GM21447 (cell line): Measurements from ENCODE around the gene SIX1.
A peak's percentile ranks its signal among the peaks of the same experiment; 100 is the strongest.

Source experiments
- ATAC-seq: cut with Tn5 transposase; IDR thresholded peaks from one replicate; pipeline ENCODE4 v1.9.1; 2021; ENCODE audit not compliant: unreplicated experiment

SIX1 gene

GRCh38 chr14:60643141-60643462 is 6.2 kb downstream of the SIX1 start:
- no peak for ATAC-seq

GRCh38 chr14:60642270-60643140 is 6.8 kb downstream of the SIX1 start:
- ATAC-seq: no peak

GRCh38 chr14:60641742-60642269 is 7.5 kb downstream of the SIX1 start:
- no peak for ATAC-seq

GRCh38 chr14:60640859-60641741 is 8.2 kb downstream of the SIX1 start:
- ATAC-seq: no peak

GRCh38 chr14:60639674-60640073 is 9.6 kb downstream of the SIX1 start:
- ATAC-seq: no peak

- no peak for ATAC-seq
Measured at GRCh38 chr14:60637479-60638315, 11.6 kb downstream of the SIX1 start.

GRCh38 chr14:60636879-60637478 is 12.3 kb downstream of the SIX1 start:
- no peak for ATAC-seq

GRCh38 chr14:60634153-60634552 is 15.1 kb downstream of the SIX1 start:
- no peak for ATAC-seq

GRCh38 chr14:60632777-60633176 is 16.5 kb downstream of the SIX1 start:
- peak; percentile 84 for ATAC-seq

- ATAC-seq: peak; percentile 70
Measured at GRCh38 chr14:60632257-60632656, 17.0 kb downstream of the SIX1 start.

GRCh38 chr14:60631842-60632241 is 17.4 kb downstream of the SIX1 start:
- ATAC-seq: no peak

GRCh38 chr14:60630129-60630528 is 19.1 kb downstream of the SIX1 start:
- ATAC-seq: no peak

- no peak for ATAC-seq
Measured at GRCh38 chr14:60628892-60629291, 20.4 kb downstream of the SIX1 start.

- ATAC-seq: no peak
Measured at GRCh38 chr14:60622917-60623257, 26.4 kb downstream of the SIX1 start.

GRCh38 chr14:60622210-60622916 is 26.9 kb downstream of the SIX1 start:
- ATAC-seq: no peak

GRCh38 chr14:60621386-60621785 is 27.9 kb downstream of the SIX1 start:
- ATAC-seq: no peak

GRCh38 chr14:60618241-60618640 is 31.0 kb downstream of the SIX1 start:
- ATAC-seq: no peak

- no peak for ATAC-seq
Measured at GRCh38 chr14:60616461-60616959, 32.8 kb downstream of the SIX1 start.

- no peak for ATAC-seq
Measured at GRCh38 chr14:60602291-60602690, 47.0 kb downstream of the SIX1 start.

- no peak for ATAC-seq
Measured at GRCh38 chr14:60599727-60600126, 49.5 kb downstream of the SIX1 start.
